Suppressor macrophage treated with lipopolysaccharide for 1 hour (primary cell): ENCODE results near the gene MRM2.
A peak's percentile ranks its signal among the peaks of the same experiment; 100 is the strongest.

ENCODE experiments used
- DNase-seq, 3 donors: peaks; one replicate each; pipeline ENCODE4 v3.0.0-alpha.2; 2020 to 2022

MRM2 gene

GRCh38 chr7:2264158-2264557 lies 22.2 kb upstream of the MRM2 start:
- DNase-seq = no peak

- no peak for DNase-seq
These were observed 21.2 kb upstream of the MRM2 start for GRCh38 chr7:2263176-2263575.

GRCh38 chr7:2261611-2262010 lies 19.6 kb upstream of the MRM2 start:
- peak; percentile 72 to 77 (median 75) for DNase-seq

- no peak for DNase-seq
These were observed 18.8 kb upstream of the MRM2 start for GRCh38 chr7:2260820-2261219.

GRCh38 chr7:2259480-2259879 lies 17.5 kb upstream of the MRM2 start:
- no peak for DNase-seq

- DNase-seq = no peak
These were observed 16.8 kb upstream of the MRM2 start for GRCh38 chr7:2258661-2259365.

- DNase-seq = no peak
These were observed 15.6 kb upstream of the MRM2 start for GRCh38 chr7:2257651-2258050.

- no peak for DNase-seq
These were observed 15.1 kb upstream of the MRM2 start for GRCh38 chr7:2257046-2257551.

GRCh38 chr7:2256306-2257045 lies 14.5 kb upstream of the MRM2 start:
- DNase-seq = no peak

- DNase-seq = no peak
These were observed 13.4 kb upstream of the MRM2 start for GRCh38 chr7:2255145-2256139.

- DNase-seq = no peak
These were observed 12.6 kb upstream of the MRM2 start for GRCh38 chr7:2254429-2255144.

- DNase-seq = no peak
These were observed 11.7 kb upstream of the MRM2 start for GRCh38 chr7:2253525-2254244.

GRCh38 chr7:2253021-2253420 lies 11.0 kb upstream of the MRM2 start:
- DNase-seq = no peak

GRCh38 chr7:2251841-2252771 lies 10.1 kb upstream of the MRM2 start:
- no peak for DNase-seq

GRCh38 chr7:2251381-2251780 lies 9.4 kb upstream of the MRM2 start:
- DNase-seq = no peak

- DNase-seq = no peak
These were observed 7.8 kb upstream of the MRM2 start for GRCh38 chr7:2249744-2250323.

- DNase-seq = peak; percentile 87 to 92 (median 90)
These were observed 7.1 kb upstream of the MRM2 start for GRCh38 chr7:2248984-2249694.

- peak in 2 of 3 donors; percentile 25 to 57 for DNase-seq
These were observed 5.4 kb upstream of the MRM2 start for GRCh38 chr7:2247141-2247995.
